Loucy (cell line): ENCODE data around the gene PHLDA1.

Experiments
- EZH2phosphoT487 ChIP-seq: fragments of 200-600 bp; IDR thresholded peaks from 2 replicates; pipeline ENCODE4 v1.6.1; 2018; ENCODE audit warnings: antibody characterized with exemption, mild to moderate bottlenecking, moderate library complexity, borderline replicate concordance
- TF ChIP-seq, protein P1 (sequence below): fragments of 200-600 bp; sonication (generic); conservative IDR thresholded peaks from 2 replicates; pipeline ENCODE4 v1.5.1; 2014; ENCODE audit warnings: mild to moderate bottlenecking, antibody characterized with exemption, low read length

DNA sequence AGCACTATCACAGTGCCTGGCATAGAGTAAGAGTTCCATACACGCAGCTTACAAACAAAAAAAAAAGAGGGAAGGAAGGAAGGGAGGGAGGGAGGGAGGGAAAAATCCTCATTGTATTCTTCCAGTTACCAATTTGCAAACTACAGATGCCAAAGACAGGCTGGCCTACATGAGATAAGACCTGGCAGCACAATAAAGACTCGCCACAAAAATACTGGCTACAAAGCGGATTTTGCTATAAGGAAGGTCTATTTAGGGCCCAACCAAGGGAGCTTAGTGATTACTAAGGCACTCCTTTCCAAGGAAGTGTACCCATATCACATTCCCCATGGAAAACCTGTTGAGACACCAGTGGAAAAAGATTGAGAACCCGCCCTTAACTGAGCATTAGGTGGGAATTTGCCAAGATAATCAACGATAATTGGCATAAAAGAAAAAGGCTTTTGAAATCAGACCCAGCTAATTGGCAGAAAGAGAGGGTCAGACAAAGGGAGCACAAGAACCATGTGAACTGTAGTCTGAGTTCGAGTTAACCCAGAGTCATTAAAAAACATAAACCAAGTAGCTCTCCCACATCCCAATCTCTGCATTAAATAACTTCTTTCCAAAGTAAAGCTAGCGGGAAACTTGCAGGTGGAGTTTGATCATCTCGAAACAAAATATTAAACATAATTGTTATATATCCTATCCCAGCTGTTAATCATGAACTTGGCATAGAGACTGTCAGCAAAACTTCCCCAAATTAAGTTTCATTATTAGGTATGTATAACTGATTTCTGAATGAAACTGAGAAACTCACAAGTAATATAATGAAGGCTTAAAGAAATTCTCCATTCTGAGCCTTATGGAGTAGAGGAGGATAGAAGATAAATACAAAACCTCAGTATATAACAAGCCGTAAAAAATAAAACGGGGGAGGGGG is 50.1 kb downstream of the PHLDA1 start:
- TF ChIP-seq, protein P1, sequence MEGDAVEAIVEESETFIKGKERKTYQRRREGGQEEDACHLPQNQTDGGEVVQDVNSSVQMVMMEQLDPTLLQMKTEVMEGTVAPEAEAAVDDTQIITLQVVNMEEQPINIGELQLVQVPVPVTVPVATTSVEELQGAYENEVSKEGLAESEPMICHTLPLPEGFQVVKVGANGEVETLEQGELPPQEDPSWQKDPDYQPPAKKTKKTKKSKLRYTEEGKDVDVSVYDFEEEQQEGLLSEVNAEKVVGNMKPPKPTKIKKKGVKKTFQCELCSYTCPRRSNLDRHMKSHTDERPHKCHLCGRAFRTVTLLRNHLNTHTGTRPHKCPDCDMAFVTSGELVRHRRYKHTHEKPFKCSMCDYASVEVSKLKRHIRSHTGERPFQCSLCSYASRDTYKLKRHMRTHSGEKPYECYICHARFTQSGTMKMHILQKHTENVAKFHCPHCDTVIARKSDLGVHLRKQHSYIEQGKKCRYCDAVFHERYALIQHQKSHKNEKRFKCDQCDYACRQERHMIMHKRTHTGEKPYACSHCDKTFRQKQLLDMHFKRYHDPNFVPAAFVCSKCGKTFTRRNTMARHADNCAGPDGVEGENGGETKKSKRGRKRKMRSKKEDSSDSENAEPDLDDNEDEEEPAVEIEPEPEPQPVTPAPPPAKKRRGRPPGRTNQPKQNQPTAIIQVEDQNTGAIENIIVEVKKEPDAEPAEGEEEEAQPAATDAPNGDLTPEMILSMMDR: no peak
- no peak for TF ChIP-seq EZH2phosphoT487
